Midbrain (tissue), 1 donor: ENCODE data around the gene CELSR1.

Experiments
- DNase-seq: peaks from one replicate; lab custom pipeline; 2025; lab: John Stamatoyannopoulos, UW

CELSR1 gene

GRCh38 chr22:46458525-46458924 lies 78.9 kb downstream of the CELSR1 start:
- no peak for DNase-seq

GRCh38 chr22:46457502-46458488 lies 79.6 kb downstream of the CELSR1 start:
- DNase-seq, result no peak

- no peak for DNase-seq
Measured at GRCh38 chr22:46456818-46457163, 80.6 kb downstream of the CELSR1 start.

GRCh38 chr22:46455446-46455845 lies 82.0 kb downstream of the CELSR1 start:
- no peak for DNase-seq

- DNase-seq, result no peak
Measured at GRCh38 chr22:46454504-46455269, 82.7 kb downstream of the CELSR1 start.

GRCh38 chr22:46453829-46454503 lies 83.5 kb downstream of the CELSR1 start:
- DNase-seq, result no peak

GRCh38 chr22:46453006-46453828 lies 84.2 kb downstream of the CELSR1 start:
- no peak for DNase-seq

GRCh38 chr22:46452195-46453005 lies 85.0 kb downstream of the CELSR1 start:
- no peak for DNase-seq

GRCh38 chr22:46451741-46452140 lies 85.7 kb downstream of the CELSR1 start:
- DNase-seq, result no peak

GRCh38 chr22:46450931-46451561 lies 86.4 kb downstream of the CELSR1 start:
- no peak for DNase-seq

GRCh38 chr22:46449974-46450745 lies 87.3 kb downstream of the CELSR1 start:
- DNase-seq, result no peak

GRCh38 chr22:46449116-46449691 lies 88.2 kb downstream of the CELSR1 start:
- DNase-seq, result no peak

GRCh38 chr22:46448333-46448732 lies 89.1 kb downstream of the CELSR1 start:
- DNase-seq, result no peak

- DNase-seq, result no peak
Measured at GRCh38 chr22:46447906-46448305, 89.5 kb downstream of the CELSR1 start.

GRCh38 chr22:46446799-46447198 lies 90.6 kb downstream of the CELSR1 start:
- DNase-seq, result no peak

- DNase-seq, result no peak
Measured at GRCh38 chr22:46445771-46446420, 91.5 kb downstream of the CELSR1 start.

- DNase-seq, result no peak
Measured at GRCh38 chr22:46444390-46444854, 93.0 kb downstream of the CELSR1 start.

GRCh38 chr22:46443850-46444389 lies 93.5 kb downstream of the CELSR1 start:
- no peak for DNase-seq
